A204.1 (cell line): ENCODE data around the gene ZBTB8A.
"Not testable (repeated sequence)": the region's sequence is repeated elsewhere in the genome, so short reads cannot be mapped to it uniquely, and the experiment has no call there.

Experiments used
- FAIRE-seq: peaks from 2 replicates; lab custom pipeline; 2012; peaks lifted over from hg19 to GRCh38; lab: Jason Lieb, UNC

The ZBTB8A gene

GRCh38 chr1:32622205-32622604, 83.0 kb downstream of the ZBTB8A start:
- FAIRE-seq: no peak

GRCh38 chr1:32622806-32623681, 83.8 kb downstream of the ZBTB8A start:
- no peak for FAIRE-seq

GRCh38 chr1:32623775-32624174, 84.5 kb downstream of the ZBTB8A start:
- no peak for FAIRE-seq

GRCh38 chr1:32626176-32626575, 86.9 kb downstream of the ZBTB8A start:
- no peak for FAIRE-seq

- FAIRE-seq: no peak
Measured at GRCh38 chr1:32627596-32628162, 88.5 kb downstream of the ZBTB8A start.

- FAIRE-seq: not testable (repeated sequence)
Measured at GRCh38 chr1:32630173-32630572, 90.9 kb downstream of the ZBTB8A start.

GRCh38 chr1:32632829-32633228, 93.6 kb downstream of the ZBTB8A start:
- FAIRE-seq: no peak

- no peak for FAIRE-seq
Measured at GRCh38 chr1:32635508-32636277, 96.5 kb downstream of the ZBTB8A start.

GRCh38 chr1:32636914-32637645, 97.9 kb downstream of the ZBTB8A start:
- no peak for FAIRE-seq

- FAIRE-seq: no peak
Measured at GRCh38 chr1:32639489-32640075, 100.4 kb downstream of the ZBTB8A start.

GRCh38 chr1:32642292-32642827, 103.1 kb downstream of the ZBTB8A start:
- FAIRE-seq: not testable (repeated sequence)

- no peak for FAIRE-seq
Measured at GRCh38 chr1:32644426-32644825, 105.2 kb downstream of the ZBTB8A start.

- FAIRE-seq: no peak
Measured at GRCh38 chr1:32647308-32648134, 108.3 kb downstream of the ZBTB8A start.

- FAIRE-seq: peak; percentile 90
Measured at GRCh38 chr1:32650248-32650751, 111.1 kb downstream of the ZBTB8A start, which contains the start of gene ZBTB8OS. Gene ZBTB8OS (minus strand): TSS chr1:32650550. CDS start chr1:32650529, 21 bp downstream.

GRCh38 chr1:32650752-32651460, 111.7 kb downstream of the ZBTB8A start, which contains the start of gene RBBP4:
Gene RBBP4 (plus strand): TSS chr1:32651208. CDS start chr1:32651307, 99 bp downstream.
- peak; percentile 30 for FAIRE-seq

GRCh38 chr1:32651461-32652073, 112.3 kb downstream of the ZBTB8A start:
- FAIRE-seq: no peak

GRCh38 chr1:32652244-32652962, 113.2 kb downstream of the ZBTB8A start:
- FAIRE-seq: no peak
